ENCODE results near the gene FLAD1.

FLAD1 gene

DNA sequence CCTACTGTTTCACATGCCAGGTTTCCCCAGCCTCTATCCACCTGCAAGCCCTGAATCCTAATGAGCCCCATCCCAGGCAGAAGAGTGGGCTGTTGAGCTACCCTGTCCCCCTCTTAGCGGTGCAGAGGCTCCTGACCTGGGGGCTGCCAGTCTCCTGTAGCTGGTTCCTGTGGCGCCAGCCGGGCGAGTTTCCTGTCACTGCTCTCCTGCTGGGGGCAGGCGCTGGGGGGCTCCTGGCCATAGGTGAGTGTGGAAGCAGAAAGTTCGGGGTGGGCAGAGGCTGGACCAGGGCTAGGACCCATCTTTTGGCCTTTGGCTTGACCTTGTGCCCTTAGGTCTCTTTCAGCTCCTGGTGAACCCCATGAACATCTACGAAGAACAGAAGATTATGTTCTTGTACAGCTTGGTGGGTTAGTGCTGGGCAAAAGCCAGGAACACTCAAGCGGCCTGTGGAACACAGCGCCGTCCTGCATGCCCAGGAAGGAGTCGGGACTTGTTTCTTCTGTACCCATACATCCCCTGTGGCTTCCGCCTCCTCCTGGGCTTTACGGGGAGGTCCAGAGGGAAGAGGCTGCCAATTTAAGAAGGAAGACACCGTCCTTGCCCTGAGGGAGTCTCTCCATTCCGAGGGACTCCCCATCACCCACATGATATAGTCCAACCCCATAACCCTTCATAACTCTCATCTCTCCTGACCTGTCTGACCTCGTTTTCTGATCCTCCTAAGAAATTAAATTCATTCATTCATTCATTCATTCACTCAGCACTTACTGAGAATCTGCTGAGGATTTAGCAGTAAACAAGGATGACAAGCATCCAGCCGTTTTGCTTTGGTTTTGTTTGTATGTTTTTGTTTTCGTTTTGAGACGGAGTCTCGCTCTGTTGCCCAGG, 51.4 kb downstream of the FLAD1 start:
- no peak overlapping the region for H2AFZ ChIP-seq (ENCODE audit: low read length)
- H4K20me1 ChIP-seq (ENCODE audit: insufficient read depth, low read length, poor library complexity, severe bottlenecking), result no peaks in the 10 kb centered on the region
- no peak for TF ChIP-seq EZH2phosphoT487 (IDR thresholded peaks at IDR 0.05; ENCODE audit: borderline replicate concordance)
- TF ChIP-seq, protein P1, sequence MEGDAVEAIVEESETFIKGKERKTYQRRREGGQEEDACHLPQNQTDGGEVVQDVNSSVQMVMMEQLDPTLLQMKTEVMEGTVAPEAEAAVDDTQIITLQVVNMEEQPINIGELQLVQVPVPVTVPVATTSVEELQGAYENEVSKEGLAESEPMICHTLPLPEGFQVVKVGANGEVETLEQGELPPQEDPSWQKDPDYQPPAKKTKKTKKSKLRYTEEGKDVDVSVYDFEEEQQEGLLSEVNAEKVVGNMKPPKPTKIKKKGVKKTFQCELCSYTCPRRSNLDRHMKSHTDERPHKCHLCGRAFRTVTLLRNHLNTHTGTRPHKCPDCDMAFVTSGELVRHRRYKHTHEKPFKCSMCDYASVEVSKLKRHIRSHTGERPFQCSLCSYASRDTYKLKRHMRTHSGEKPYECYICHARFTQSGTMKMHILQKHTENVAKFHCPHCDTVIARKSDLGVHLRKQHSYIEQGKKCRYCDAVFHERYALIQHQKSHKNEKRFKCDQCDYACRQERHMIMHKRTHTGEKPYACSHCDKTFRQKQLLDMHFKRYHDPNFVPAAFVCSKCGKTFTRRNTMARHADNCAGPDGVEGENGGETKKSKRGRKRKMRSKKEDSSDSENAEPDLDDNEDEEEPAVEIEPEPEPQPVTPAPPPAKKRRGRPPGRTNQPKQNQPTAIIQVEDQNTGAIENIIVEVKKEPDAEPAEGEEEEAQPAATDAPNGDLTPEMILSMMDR (conservative IDR thresholded peaks at IDR 0.05; ENCODE audit: low read length), result no peak
- H3K79me2 ChIP-seq (ENCODE audit: insufficient read depth, low read length), result no peaks in the 10 kb centered on the region
- H3K27me3 ChIP-seq (ENCODE audit: insufficient read depth, low read length, poor library complexity, severe bottlenecking), result no peaks in the 10 kb centered on the region
- no peak overlapping the region for H3K4me3 ChIP-seq (ENCODE audit: low read length, poor library complexity, severe bottlenecking)
- no peak overlapping the region for H3K9ac ChIP-seq (ENCODE audit: low read depth, low read length, poor library complexity, severe bottlenecking)
- no peak overlapping the region for H3K4me2 ChIP-seq (ENCODE audit: low read depth, low read length, poor library complexity, severe bottlenecking)
- peaks cover 7% of the 10 kb centered on the region for H3K4me1 ChIP-seq (ENCODE audit: insufficient read depth, low read length, poor library complexity, severe bottlenecking)
- H3F3A ChIP-seq (ENCODE audit: low read depth), result no peaks in the 10 kb centered on the region
- no peaks in the 10 kb centered on the region for H3K36me3 ChIP-seq (ENCODE audit: insufficient read depth, low read length)
- no peaks in the 10 kb centered on the region for H3K9me3 ChIP-seq (ENCODE audit: insufficient read depth, low read depth, low read length)
- H3K9me2 ChIP-seq (replicated peaks; ENCODE audit: low read depth, low read length), result no peaks in the 10 kb centered on the region

- no peak overlapping the region for H3K4me3 ChIP-seq (ENCODE audit: low read length, poor library complexity, severe bottlenecking)
- H3K36me3 ChIP-seq (ENCODE audit: insufficient read depth, low read length), result no peaks in the 10 kb centered on the region
- no peaks in the 10 kb centered on the region for H3K9me3 ChIP-seq (ENCODE audit: insufficient read depth, low read depth, low read length)
- H3K9me2 ChIP-seq (replicated peaks; ENCODE audit: low read depth, low read length), result no peaks in the 10 kb centered on the region
- H3K9ac ChIP-seq (ENCODE audit: low read depth, low read length, poor library complexity, severe bottlenecking), result no peak overlapping the region
- H4K20me1 ChIP-seq (ENCODE audit: insufficient read depth, low read length, poor library complexity, severe bottlenecking), result no peaks in the 10 kb centered on the region
- no peaks in the 10 kb centered on the region for H3K79me2 ChIP-seq (ENCODE audit: insufficient read depth, low read length)
- no peaks in the 10 kb centered on the region for H3K27me3 ChIP-seq (ENCODE audit: insufficient read depth, low read length, poor library complexity, severe bottlenecking)
- TF ChIP-seq, protein P1 (conservative IDR thresholded peaks at IDR 0.05; ENCODE audit: low read length), result no peak
- no peak overlapping the region for H2AFZ ChIP-seq (ENCODE audit: low read length)
- no peak overlapping the region for H3K4me2 ChIP-seq (ENCODE audit: low read depth, low read length, poor library complexity, severe bottlenecking)
- H3F3A ChIP-seq (ENCODE audit: low read depth), result no peaks in the 10 kb centered on the region
- peaks cover 7% of the 10 kb centered on the region for H3K4me1 ChIP-seq (ENCODE audit: insufficient read depth, low read length, poor library complexity, severe bottlenecking)
These were observed 52.8 kb downstream of the FLAD1 start for GRCh38 chr1:155035936-155036335.

DNA sequence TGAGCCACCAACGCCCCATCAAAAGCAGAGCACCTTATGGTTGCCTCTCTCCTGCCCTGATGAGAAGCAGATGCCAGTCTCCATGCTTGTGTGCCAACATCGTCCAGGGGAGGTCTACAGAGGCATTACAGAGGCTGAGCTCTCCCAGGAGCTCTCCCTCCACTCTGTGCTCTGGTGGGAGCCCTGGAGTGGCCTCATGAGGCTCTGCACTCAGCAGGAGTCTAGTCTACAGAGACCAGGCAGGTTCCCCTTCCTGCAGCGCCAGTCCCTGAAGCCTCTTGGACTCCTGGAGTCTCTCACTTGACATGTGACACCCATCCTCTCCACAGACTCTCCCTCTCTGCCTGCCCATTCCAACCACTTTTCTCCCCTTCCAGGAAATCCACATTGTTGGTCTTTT, 53.9 kb downstream of the FLAD1 start:
- no peaks in the 10 kb centered on the region for H4K20me1 ChIP-seq (ENCODE audit: insufficient read depth, low read length, poor library complexity, severe bottlenecking)
- H3K27me3 ChIP-seq (ENCODE audit: insufficient read depth, low read length, poor library complexity, severe bottlenecking), result no peaks in the 10 kb centered on the region
- no peaks in the 10 kb centered on the region for H3F3A ChIP-seq (ENCODE audit: low read depth)
- TF ChIP-seq, protein P1 (conservative IDR thresholded peaks at IDR 0.05; ENCODE audit: low read length), result no peak
- no peaks in the 10 kb centered on the region for H3K79me2 ChIP-seq (ENCODE audit: insufficient read depth, low read length)
- H3K4me1 ChIP-seq (ENCODE audit: insufficient read depth, low read length, poor library complexity, severe bottlenecking), result peaks cover 7% of the 10 kb centered on the region
- H2AFZ ChIP-seq (ENCODE audit: low read length), result no peak overlapping the region
- H3K9me2 ChIP-seq (replicated peaks; ENCODE audit: low read depth, low read length), result no peaks in the 10 kb centered on the region
- no peaks in the 10 kb centered on the region for H3K36me3 ChIP-seq (ENCODE audit: insufficient read depth, low read length)
- no peak overlapping the region for H3K9ac ChIP-seq (ENCODE audit: low read depth, low read length, poor library complexity, severe bottlenecking)
- H3K9me3 ChIP-seq (ENCODE audit: insufficient read depth, low read depth, low read length), result no peaks in the 10 kb centered on the region
- no peak overlapping the region for H3K4me3 ChIP-seq (ENCODE audit: low read length, poor library complexity, severe bottlenecking)
- H3K4me2 ChIP-seq (ENCODE audit: low read depth, low read length, poor library complexity, severe bottlenecking), result no peak overlapping the region
